Omental fat pad (tissue), 4 donors: ENCODE measurements around the gene CILP2. TPM values are rescaled to one million over a fixed set of nuclear protein-coding genes. Genes with fewer than 3 reads are reported as not detected.

Experiments used
- ATAC-seq: fragments of 150-250 bp; one replicate; pipeline ENCODE4 v1.9.1; 2016; ENCODE audit warnings: mild to moderate bottlenecking, moderate library complexity; ENCODE audit not compliant: low FRiP score
- DNase-seq: peaks from one replicate; pipeline ENCODE4 v3.0.0-alpha.2; 2019; ENCODE audit warnings: low spot score
- CTCF ChIP-seq, 3 donors: fragments of 450-650 bp; IDR thresholded peaks; one replicate each; pipeline ENCODE4 v1.5.1; 2016 to 2017; ENCODE audit warnings: antibody characterized with exemption in 3 of 3, mild to moderate bottlenecking in 3 of 3, moderate library complexity in 2 of 3
- total RNA-seq, 4 donors: library from RNA; depleted of rRNA; stranded (reverse); fragments of >200 nt; gene quantifications; one replicate each; pipeline ENCODE4 v1.1.0, GENCODE V29; 2016

The CILP2 gene
- total RNA-seq, 4 donors from 2014 or later = 0.28 to 2.2 (median 0.38) TPM

DNA sequence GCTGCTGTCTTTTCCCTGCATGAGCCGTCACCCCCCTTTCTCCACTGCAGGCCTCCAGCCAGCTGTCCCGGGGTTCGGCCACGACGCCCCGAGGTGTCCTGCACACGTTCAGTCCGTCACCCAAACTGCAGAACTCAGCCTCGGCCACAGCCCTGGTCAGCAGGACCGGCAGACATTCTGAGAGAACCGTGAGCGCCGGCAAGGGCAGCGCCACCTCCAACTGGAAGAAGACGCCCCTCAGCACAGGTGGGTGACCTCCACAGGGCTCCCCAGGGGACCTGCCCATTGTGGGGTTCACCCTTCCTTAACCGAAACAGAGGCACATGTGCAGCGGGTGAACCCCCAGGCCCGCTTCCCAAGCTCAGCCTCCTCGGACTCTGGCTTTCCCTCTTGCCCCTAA is 35.8 kb upstream of the CILP2 start:
- TF ChIP-seq CTCF (IDR thresholded peaks at IDR 0.05) = no peak
- DNase-seq = no peak
- no peak for ATAC-seq

DNA sequence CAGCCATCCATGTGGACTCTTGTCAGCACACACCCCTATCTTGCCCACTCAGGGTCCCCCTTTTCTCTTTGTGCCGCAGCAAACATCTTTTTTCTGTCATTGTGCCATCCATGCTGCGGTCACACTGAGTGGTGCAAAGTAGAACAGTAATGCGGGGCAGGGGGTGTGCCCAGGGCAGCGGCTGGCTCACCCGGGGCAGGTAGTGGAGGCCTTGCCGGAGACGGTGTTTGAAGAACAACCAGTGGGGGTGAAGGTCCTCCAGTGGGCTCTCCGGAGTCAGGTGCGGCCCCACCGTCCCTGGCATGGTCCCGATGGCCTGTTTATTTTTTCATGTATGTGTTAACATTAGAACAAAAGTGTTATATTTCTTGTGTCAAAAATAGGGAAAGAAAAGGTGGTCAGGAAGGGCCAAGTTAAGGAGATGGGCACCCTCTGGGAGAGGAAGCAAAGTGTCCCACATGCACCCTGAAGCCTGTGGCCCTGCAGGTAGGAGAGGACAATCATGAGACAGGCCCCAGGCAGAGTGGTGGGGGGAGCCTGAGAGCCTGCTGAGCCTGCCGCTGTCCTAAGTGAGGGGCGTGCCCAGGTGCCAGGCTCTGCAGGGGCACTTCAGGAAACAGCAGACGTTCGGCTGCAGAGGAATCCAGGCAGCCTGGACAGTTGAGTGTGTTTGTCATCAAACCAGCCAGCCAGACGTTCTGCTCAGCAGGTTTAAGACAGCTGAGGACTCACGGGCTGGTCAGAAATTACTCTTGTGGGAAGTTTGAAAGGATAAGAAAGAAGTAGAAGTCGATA is 35.1 kb upstream of the CILP2 start:
- ATAC-seq (no peak), DNase-seq (no peak)
- TF ChIP-seq CTCF (IDR thresholded peaks at IDR 0.05) = no peak

GRCh38 chr19:19504754-19505668 is 33.1 kb upstream of the CILP2 start:
- no peak for TF ChIP-seq CTCF (IDR thresholded peaks at IDR 0.05)
- DNase-seq = no peak
- no peak for ATAC-seq

- ATAC-seq (no peak), DNase-seq (no peak)
- TF ChIP-seq CTCF (IDR thresholded peaks at IDR 0.05) = no peak
Measured at GRCh38 chr19:19505669-19506326, 32.3 kb upstream of the CILP2 start.

DNA sequence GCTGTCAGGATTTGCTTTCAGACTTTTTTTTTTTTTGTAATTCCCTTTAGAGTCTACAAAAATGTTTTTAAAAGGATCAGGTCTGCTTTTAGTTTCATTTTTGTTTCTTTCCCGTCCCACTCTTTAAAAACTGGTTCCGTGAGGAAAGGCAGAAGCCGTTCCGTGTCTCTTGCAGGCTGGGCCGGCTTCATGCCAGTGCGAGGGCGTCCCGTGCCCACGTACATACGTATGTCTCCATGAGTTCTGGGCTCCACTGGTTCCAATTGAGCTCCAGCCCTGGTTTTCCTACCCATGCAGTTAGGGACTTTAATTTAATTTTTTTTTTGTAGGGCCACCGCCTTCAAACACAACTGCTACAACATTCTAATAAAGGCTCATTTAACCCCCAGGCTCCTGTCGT is 31.5 kb upstream of the CILP2 start:
- DNase-seq (no peak), ATAC-seq (no peak)
- TF ChIP-seq CTCF (IDR thresholded peaks at IDR 0.05) = no peak

DNA sequence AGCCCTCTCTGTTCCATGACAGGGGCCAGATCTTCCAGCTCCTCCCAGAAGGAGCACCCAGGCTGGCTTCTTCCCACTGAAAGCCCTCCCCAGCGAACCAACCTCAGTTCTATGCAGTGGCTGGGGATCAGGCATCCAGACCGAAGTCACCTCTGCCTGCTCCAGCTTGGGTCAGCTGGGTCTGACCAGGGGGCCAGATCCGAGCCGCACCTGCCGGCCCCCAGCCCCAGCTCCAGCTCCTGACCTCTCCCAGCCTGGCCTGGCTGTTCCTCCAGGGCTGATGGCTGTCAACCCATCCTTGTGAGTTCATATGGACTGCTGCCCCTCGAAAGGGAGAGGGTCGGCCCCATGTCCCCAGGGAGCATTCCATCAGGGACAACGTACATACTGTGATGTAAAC is 30.7 kb upstream of the CILP2 start:
- no peak for DNase-seq
- ATAC-seq = no peak
- TF ChIP-seq CTCF (IDR thresholded peaks at IDR 0.05) = no peak
